VCaP (cell line): ENCODE measurements around the gene BCKDHB.
"Not testable (repeated sequence)": the region's sequence is repeated elsewhere in the genome, so short reads cannot be mapped to it uniquely, and the experiment has no call there.

Source experiments
- H3K27ac ChIP-seq: fragments of 450-650 bp; 2 replicates; pipeline ENCODE4 v1.5.1; 2017
- TF ChIP-seq, protein P1 (sequence below): fragments of 450-650 bp; conservative IDR thresholded peaks from 2 replicates; pipeline ENCODE4 v1.5.1; 2017; ENCODE audit warnings: mild to moderate bottlenecking, moderate library complexity

Gene BCKDHB

DNA sequence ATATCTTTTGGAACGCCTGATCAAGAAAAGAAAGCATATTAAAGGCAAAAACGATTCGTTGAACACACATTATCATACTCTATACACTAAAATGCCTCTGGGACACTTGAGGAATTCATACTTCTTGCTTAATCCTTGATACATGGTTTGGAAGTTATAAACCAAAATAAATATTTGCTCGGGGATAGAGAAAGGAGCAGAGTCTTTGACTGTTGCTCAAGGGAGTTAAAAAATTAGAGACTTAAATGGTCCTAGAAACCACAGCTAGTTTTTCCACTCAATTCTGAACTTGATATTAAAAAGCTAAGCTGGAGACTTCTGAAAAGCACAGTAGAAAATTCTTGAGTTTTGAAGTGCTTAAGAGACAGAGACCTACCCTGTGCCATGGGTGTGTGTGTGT, 98.9 kb downstream of the BCKDHB start:
- TF ChIP-seq, protein P1, sequence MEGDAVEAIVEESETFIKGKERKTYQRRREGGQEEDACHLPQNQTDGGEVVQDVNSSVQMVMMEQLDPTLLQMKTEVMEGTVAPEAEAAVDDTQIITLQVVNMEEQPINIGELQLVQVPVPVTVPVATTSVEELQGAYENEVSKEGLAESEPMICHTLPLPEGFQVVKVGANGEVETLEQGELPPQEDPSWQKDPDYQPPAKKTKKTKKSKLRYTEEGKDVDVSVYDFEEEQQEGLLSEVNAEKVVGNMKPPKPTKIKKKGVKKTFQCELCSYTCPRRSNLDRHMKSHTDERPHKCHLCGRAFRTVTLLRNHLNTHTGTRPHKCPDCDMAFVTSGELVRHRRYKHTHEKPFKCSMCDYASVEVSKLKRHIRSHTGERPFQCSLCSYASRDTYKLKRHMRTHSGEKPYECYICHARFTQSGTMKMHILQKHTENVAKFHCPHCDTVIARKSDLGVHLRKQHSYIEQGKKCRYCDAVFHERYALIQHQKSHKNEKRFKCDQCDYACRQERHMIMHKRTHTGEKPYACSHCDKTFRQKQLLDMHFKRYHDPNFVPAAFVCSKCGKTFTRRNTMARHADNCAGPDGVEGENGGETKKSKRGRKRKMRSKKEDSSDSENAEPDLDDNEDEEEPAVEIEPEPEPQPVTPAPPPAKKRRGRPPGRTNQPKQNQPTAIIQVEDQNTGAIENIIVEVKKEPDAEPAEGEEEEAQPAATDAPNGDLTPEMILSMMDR: no peak
- H3K27ac ChIP-seq: no peak overlapping the region

DNA sequence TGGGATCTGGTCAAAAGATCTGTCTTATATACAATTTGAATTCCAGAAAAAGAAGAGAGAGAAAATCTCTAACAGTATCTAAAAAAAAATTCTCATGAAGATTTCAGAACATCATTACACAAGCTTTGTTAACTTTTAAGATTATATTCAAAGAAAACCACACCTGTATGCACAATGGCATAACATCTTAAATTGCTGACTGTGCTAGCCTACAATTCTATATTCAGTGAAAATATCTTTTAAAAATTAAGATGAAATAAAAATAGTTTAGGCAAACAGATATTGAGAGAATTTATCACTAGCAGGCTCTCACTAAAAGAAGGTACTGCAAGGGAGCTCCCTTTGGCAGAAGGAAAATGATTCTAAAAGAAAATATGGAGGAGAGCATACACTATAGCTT, 100.3 kb downstream of the BCKDHB start:
- TF ChIP-seq, protein P1: no peak
- no peak overlapping the region for H3K27ac ChIP-seq

DNA sequence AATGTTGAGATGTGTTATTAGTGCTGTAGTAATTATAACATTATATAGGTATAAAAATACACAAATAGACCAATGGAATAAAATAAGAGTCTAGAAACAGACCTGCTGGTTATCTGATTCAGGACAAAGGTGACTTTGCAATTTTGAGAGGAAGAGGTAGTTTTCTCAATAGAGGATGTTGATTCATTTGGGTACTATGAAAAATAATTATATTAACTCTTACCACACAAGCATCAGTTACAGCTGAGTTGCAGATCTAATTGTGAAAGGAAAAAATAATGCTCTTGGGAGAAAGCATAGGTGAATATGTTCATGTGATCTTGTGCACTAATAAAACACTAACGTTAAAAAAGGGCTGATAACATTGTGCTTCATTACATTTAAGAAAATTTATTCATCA, 103.0 kb downstream of the BCKDHB start:
- H3K27ac ChIP-seq: no peak overlapping the region
- TF ChIP-seq, protein P1: no peak

DNA sequence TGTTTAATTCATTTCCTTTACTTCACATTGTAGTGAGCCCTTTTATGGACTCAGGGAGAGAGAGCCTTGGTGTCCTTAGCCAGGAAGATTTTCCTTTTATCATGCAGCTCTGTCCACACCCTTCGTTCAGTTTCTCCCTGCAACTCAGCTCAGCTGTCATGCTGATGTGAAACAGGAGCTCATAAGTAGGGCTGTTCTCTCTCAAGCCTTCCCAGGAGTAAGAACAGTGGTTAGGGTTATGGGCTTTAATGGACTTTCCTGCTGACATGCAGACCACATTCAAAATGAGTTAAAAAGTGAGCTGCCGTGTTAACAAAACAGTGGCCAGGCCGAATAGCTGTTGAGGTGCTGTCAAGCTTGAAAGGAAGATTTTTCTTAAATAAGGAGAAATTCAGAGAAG, 104.1 kb downstream of the BCKDHB start:
- TF ChIP-seq, protein P1: no peak
- H3K27ac ChIP-seq: no peak overlapping the region

DNA sequence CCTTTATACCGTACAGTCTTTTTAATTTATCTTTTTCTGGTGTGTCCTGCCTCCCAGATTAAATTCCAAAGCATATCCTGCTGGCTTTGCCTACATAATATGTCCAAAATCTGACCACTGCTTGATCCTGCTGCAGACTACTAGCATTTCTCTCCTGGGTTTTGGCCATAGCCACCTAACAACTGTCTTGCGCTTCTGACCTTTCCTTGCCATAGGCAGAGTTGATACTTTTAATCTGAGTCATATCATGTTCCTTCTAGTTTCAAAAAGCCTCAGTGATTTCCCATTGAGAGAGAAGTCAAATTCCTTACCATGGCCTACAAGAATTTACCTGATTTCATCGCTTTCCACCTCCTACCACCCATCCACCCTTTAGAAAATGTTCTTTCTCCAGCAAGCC, 104.8 kb downstream of the BCKDHB start:
- H3K27ac ChIP-seq: no peak overlapping the region
- TF ChIP-seq, protein P1: no peak

DNA sequence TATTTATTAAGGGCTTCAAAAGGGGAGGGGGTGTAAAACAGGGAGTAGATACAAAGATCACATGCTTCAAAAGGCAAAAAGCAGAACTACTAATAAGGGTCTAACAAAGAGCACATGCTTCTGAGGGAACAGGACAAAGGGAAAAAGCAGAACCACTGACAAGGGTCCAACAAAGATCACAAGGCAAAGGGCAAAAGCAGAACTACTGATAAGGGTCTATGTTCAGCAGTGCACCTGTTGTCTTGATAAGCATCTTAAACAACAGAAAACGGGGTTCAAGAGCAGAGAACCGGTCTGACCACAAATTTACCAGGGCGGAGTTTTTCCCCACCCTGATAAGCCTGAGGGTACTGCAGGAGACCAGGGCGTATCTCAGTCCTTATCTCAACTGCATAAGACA, 105.4 kb downstream of the BCKDHB start:
- H3K27ac ChIP-seq: not testable (repeated sequence)

DNA sequence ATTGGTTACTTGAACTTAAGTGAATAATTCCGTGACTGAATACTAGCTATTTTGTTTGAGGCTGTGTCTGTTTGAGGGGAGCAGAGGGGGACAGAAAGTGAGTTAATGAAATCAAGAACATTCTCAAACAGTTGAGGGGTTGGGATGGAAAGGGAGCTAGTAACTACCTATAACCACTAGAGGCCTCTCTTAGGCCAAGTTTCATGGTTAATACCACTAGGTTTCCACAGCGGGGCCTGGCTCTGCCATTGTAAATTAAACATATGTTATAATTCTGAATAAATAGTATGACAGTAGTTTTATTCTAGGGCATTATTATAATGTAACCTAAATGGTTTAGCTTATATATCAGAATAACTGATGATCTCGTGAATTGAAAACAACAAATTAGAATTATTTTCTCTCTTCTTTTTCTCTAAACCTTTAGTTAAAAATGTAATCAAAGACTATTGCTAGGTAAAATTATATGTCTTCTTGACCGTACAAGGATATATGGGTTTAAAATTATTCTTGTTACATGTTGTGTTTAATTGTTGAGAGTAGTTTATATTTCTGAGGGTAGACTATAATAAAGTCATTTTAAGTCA, 108.1 kb downstream of the BCKDHB start:
- TF ChIP-seq, protein P1: peak; percentile 84
- no peak overlapping the region for H3K27ac ChIP-seq

DNA sequence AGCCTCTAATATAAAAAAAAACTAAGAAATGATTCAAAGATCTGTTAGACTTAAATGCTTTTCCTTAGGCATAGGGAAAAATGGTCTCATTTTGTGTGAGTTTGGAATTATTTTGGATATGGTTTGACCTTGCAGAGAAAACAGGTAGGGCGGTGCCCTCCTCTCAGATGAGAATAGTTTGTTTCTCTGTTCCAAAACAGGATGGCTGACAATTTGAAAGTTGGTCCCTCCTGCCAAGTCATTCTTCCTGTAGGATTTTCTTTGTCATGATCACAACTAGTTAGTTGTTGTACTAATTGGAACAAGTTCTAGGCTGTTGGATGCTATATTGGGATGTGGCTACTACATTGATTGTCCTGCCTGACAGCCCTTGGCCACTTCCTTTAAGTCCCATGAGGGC, 108.6 kb downstream of the BCKDHB start:
- no peak overlapping the region for H3K27ac ChIP-seq
- TF ChIP-seq, protein P1: no peak
